Muscle of arm (tissue), 12 donors: ENCODE measurements around the gene HTRA3. TPM values are rescaled to one million over a fixed set of nuclear protein-coding genes. Genes with fewer than 3 reads are reported as not detected.
A peak's percentile ranks its signal among the peaks of the same experiment; 100 is the strongest.

ENCODE experiments used
- DNase-seq: peaks from one replicate; pipeline ENCODE4 v3.0.0-alpha.2; 2013
- polyA plus RNA-seq, 12 donors: library from polyadenylated mRNA; unstranded; fragments of 120-200 nt; gene quantifications; one replicate each; pipeline ENCODE4 v1.2.1, GENCODE V29; 2013; ENCODE audit not compliant: insufficient read length in 12 of 12

The HTRA3 gene
- polyA plus RNA-seq, 12 donors, result 29.7 to 62.6 (median 46.4) TPM; not detected in 1

GRCh38 chr4:8232748-8233147 lies 36.8 kb upstream of the HTRA3 start:
- no peak for DNase-seq

GRCh38 chr4:8233672-8234484 lies 35.7 kb upstream of the HTRA3 start:
- DNase-seq, result no peak

GRCh38 chr4:8234715-8235114 lies 34.8 kb upstream of the HTRA3 start:
- DNase-seq, result no peak

- no peak for DNase-seq
Observed at GRCh38 chr4:8235224-8235623, 34.3 kb upstream of the HTRA3 start.

- DNase-seq, result no peak
Observed at GRCh38 chr4:8235686-8236085, 33.9 kb upstream of the HTRA3 start.

GRCh38 chr4:8236106-8236919 lies 33.2 kb upstream of the HTRA3 start:
- no peak for DNase-seq

GRCh38 chr4:8236920-8237195 lies 32.7 kb upstream of the HTRA3 start:
- no peak for DNase-seq

GRCh38 chr4:8237256-8237989 lies 32.1 kb upstream of the HTRA3 start:
- no peak for DNase-seq

GRCh38 chr4:8238036-8238511 lies 31.5 kb upstream of the HTRA3 start:
- DNase-seq, result no peak

- DNase-seq, result no peak
Observed at GRCh38 chr4:8238515-8239053, 31.0 kb upstream of the HTRA3 start.

- no peak for DNase-seq
Observed at GRCh38 chr4:8239226-8239625, 30.3 kb upstream of the HTRA3 start.

- DNase-seq, result no peak
Observed at GRCh38 chr4:8239661-8240060, 29.9 kb upstream of the HTRA3 start.

GRCh38 chr4:8240211-8241041 lies 29.1 kb upstream of the HTRA3 start:
- DNase-seq, result no peak

GRCh38 chr4:8241211-8241779 lies 28.3 kb upstream of the HTRA3 start:
- no peak for DNase-seq

GRCh38 chr4:8241895-8242696 lies 27.5 kb upstream of the HTRA3 start:
- DNase-seq, result peak; percentile 96

- peak; percentile 46 for DNase-seq
Observed at GRCh38 chr4:8242782-8243560, 26.6 kb upstream of the HTRA3 start.

- no peak for DNase-seq
Observed at GRCh38 chr4:8244001-8244757, 25.4 kb upstream of the HTRA3 start.

GRCh38 chr4:8244931-8245460 lies 24.6 kb upstream of the HTRA3 start:
- DNase-seq, result no peak
